ENCODE data around the gene FTL. TPM values are rescaled to one million over a fixed set of nuclear protein-coding genes. Genes with fewer than 3 reads are reported as not detected.

The FTL gene
- polyA plus RNA-seq, 2 of the 4 experiments (the other 2 are of a cell fraction) = 4,743 to 13,930 TPM

DNA sequence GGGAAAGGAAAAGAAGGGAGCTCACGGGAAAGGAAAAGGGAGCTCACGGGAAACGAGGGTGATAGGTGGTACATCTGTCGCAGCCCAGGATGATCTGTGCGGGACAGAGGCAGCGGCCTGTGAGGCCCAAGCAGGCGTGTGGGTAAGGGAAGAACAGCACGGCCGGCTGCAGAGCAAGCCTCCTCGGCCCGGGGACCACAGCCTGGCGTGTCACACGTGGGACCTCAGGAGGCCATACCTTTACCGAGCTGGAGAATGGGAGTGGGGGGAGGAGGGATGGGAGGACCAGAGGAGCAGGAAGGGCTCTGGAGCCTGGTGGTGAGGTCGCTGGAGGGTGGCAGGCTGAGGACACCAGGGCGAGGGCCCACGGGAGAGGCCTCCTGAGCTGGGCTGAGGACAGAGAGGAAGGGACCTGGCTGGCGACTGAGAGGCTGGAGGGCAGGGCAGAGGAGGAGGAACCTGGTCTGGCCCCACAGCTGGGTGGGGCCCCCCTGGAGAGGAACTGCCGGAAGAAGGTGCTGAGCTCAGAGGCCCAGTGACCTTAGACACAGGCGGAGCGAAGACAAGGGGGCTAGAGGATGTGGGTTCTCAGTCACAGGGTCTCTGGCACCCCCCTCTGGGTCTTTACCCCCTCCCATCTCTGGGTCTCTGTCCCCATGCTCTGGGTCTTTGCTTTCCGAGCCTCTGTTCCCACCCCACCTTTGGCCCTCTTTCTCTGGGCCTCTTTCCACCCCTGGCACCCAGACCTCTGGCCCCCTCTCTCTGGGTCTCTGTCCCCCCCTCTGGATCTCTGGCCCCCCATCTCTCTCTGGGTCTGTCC is 2.9 kb upstream of the FTL start (continued):
- TF ChIP-seq, protein P1, sequence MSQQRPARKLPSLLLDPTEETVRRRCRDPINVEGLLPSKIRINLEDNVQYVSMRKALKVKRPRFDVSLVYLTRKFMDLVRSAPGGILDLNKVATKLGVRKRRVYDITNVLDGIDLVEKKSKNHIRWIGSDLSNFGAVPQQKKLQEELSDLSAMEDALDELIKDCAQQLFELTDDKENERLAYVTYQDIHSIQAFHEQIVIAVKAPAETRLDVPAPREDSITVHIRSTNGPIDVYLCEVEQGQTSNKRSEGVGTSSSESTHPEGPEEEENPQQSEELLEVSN (IDR thresholded peaks at IDR 0.05; ENCODE audit: borderline replicate concordance, low read depth) = peak; percentile 73; the same call in 1 of the 2 replicates
- TF ChIP-seq JUN (IDR thresholded peaks at IDR 0.05) (peak; percentile 87 to 95), TP53 (CRISPR knock-in tag; IDR thresholded peaks at IDR 0.05) (peak; percentile 50; the same call in 1 of the 2 replicates), CBX2 (IDR thresholded peaks at IDR 0.05; ENCODE audit: borderline replicate concordance, low read depth) (no peak), RCOR1 (IDR thresholded peaks at IDR 0.05; ENCODE audit: low read depth, low read length) (no peak), GATA3 (IDR thresholded peaks at IDR 0.05; ENCODE audit: borderline replicate concordance) (no peak; the same call in 1 of the 2 replicates), MAFK (IDR thresholded peaks at IDR 0.05; ENCODE audit: partially characterized antibody) (no peak), KDM1A (IDR thresholded peaks at IDR 0.05; ENCODE audit: low read depth) (no peak), TFCP2L1 (CRISPR knock-in tag; IDR thresholded peaks at IDR 0.05) (peak; percentile 74; the same call in 1 of the 2 replicates), CEBPB (IDR thresholded peaks at IDR 0.05) (no peak), CHD4 (IDR thresholded peaks at IDR 0.05; ENCODE audit: borderline replicate concordance) (no peak), SREBF2 (IDR thresholded peaks at IDR 0.05) (no peak), NFE2L2 (conservative IDR thresholded peaks at IDR 0.05; ENCODE audit: low read length) (no peak), CHD2 (IDR thresholded peaks at IDR 0.05; ENCODE audit: low read length, partially characterized antibody) (peak; percentile 30), ESRRA (IDR thresholded peaks at IDR 0.05; ENCODE audit: borderline replicate concordance, low read length) (peak; percentile 29; the same call in 1 of the 2 replicates), RAD21 (conservative IDR thresholded peaks at IDR 0.05 in 1 of 2, IDR thresholded peaks at IDR 0.05 in 1 of 2) (0 out of 5 replicates have a peak, but pooled peaks of 1 of the 2 experiments have one; percentile 10), ZNF302 (CRISPR knock-in tag; IDR thresholded peaks at IDR 0.05) (peak; percentile 80), FOXS1 (CRISPR knock-in tag; IDR thresholded peaks at IDR 0.05) (no peak), HOXB13 (CRISPR knock-in tag; IDR thresholded peaks at IDR 0.05; ENCODE audit: low read depth) (peak; percentile 94), ZC3H11A (IDR thresholded peaks at IDR 0.05) (no peak), PHF8 (IDR thresholded peaks at IDR 0.05; ENCODE audit: borderline replicate concordance, low read depth) (no peak), RFX5 (IDR thresholded peaks at IDR 0.05) (no peak), EHMT2 (IDR thresholded peaks at IDR 0.05; ENCODE audit: low read depth) (no peak), POLR2AphosphoS2 (conservative IDR thresholded peaks at IDR 0.05; ENCODE audit: low read length) (0 out of 2 replicates have a peak, but pooled peaks have one; percentile 0), POLR2A (IDR thresholded peaks at IDR 0.05; ENCODE audit: low read length) (peak; percentile 59), HOXB5 (CRISPR knock-in tag; IDR thresholded peaks at IDR 0.05) (peak; percentile 73), HDAC2 (IDR thresholded peaks at IDR 0.05) (no peak), NPAS2 (CRISPR knock-in tag; IDR thresholded peaks at IDR 0.05; ENCODE audit: borderline replicate concordance) (no peak)
- TF ChIP-seq, protein P2, sequence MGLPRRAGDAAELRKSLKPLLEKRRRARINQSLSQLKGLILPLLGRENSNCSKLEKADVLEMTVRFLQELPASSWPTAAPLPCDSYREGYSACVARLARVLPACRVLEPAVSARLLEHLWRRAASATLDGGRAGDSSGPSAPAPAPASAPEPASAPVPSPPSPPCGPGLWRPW (IDR thresholded peaks at IDR 0.05) = no peak
- TF ChIP-seq, protein P3, sequence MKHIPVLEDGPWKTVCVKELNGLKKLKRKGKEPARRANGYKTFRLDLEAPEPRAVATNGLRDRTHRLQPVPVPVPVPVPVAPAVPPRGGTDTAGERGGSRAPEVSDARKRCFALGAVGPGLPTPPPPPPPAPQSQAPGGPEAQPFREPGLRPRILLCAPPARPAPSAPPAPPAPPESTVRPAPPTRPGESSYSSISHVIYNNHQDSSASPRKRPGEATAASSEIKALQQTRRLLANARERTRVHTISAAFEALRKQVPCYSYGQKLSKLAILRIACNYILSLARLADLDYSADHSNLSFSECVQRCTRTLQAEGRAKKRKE (CRISPR knock-in tag; IDR thresholded peaks at IDR 0.05; ENCODE audit: low read depth) = peak; percentile 88
